Sigmoid colon (tissue), 4 donors: ENCODE measurements around the gene ELMOD1.

ENCODE experiments used
- EP300 ChIP-seq, 4 donors: sonication (generic); formaldehyde crosslinking; IDR thresholded peaks; one replicate each; pipeline ENCODE4 v1.6.1; 2017; ENCODE audit warnings: antibody characterized with exemption in 4 of 4
- POLR2A ChIP-seq, 2 donors: fragments of 450-650 bp; IDR thresholded peaks; one replicate each; pipeline ENCODE4 v1.6.1; 2016; ENCODE audit warnings: antibody characterized with exemption in 2 of 2, mild to moderate bottlenecking in 2 of 2, moderate library complexity in 2 of 2
- POLR2AphosphoS5 ChIP-seq, 4 donors: sonication (generic); formaldehyde crosslinking; IDR thresholded peaks; one replicate each; pipeline ENCODE4 v1.6.1; 2017; ENCODE audit warnings: antibody characterized with exemption in 4 of 4
- TF ChIP-seq, protein P1 (sequence below), 4 experiments: fragments of 450-650 bp in 3 of 4; fragments of 200-600 bp in 1 of 4; IDR thresholded peaks; one replicate each; pipeline ENCODE4 v1.5.1; 2016 to 2019; ENCODE audit warnings: antibody characterized with exemption in 4 of 4, mild to moderate bottlenecking in 3 of 4, moderate library complexity in 2 of 4

DNA sequence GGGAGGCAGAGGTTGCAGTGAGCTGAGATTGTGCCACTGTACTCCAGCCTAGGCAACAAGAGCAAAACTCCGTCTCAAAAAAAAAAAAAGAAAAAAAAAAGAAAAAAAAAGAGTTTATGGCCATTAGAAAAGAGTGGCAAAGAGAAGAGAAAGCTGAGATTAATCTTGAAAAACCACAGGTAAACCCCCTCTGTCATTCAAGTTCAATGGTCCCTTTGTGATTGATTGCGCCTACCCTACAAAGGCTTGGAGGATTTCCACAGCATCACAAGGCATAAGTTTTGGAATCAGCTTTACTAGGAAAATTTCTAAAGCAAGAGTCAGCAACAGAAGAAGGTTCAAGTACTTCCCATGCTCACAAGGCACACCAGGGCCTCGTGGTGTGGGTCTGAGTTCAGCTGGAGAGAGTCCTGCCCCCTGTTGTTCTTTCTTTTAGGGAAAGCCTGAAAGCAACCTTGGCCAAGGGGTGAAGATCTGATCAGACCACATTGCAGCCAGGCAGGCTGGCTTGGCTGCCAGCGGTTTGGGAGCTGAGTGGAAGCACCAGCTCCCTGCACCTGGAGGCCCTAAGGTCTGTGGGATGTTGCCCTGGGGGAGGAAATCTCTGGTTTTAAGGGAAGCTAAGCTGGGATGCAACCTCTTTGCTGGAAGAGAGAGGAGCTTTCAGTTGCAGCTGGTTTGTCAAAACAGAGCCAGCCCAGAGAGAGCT lies 79.1 kb downstream of the ELMOD1 start:
- TF ChIP-seq POLR2AphosphoS5 (IDR thresholded peaks at IDR 0.05) (no peak), EP300 (IDR thresholded peaks at IDR 0.05) (no peak), POLR2A (IDR thresholded peaks at IDR 0.05) (no peak)
- TF ChIP-seq, protein P1, sequence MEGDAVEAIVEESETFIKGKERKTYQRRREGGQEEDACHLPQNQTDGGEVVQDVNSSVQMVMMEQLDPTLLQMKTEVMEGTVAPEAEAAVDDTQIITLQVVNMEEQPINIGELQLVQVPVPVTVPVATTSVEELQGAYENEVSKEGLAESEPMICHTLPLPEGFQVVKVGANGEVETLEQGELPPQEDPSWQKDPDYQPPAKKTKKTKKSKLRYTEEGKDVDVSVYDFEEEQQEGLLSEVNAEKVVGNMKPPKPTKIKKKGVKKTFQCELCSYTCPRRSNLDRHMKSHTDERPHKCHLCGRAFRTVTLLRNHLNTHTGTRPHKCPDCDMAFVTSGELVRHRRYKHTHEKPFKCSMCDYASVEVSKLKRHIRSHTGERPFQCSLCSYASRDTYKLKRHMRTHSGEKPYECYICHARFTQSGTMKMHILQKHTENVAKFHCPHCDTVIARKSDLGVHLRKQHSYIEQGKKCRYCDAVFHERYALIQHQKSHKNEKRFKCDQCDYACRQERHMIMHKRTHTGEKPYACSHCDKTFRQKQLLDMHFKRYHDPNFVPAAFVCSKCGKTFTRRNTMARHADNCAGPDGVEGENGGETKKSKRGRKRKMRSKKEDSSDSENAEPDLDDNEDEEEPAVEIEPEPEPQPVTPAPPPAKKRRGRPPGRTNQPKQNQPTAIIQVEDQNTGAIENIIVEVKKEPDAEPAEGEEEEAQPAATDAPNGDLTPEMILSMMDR (IDR thresholded peaks at IDR 0.05): no peak
